Measurements from ENCODE around the gene PRRC1.
A peak's percentile ranks its signal among the peaks of the same experiment; 100 is the strongest.

Gene PRRC1

GRCh38 chr5:127599320-127599719, 81.9 kb downstream of the PRRC1 start:
- no peak for DNase-seq
- Histone ChIP-seq H3K27me3 (replicated peaks) (no peaks in the 10 kb centered on the region), H3K27ac (no peak overlapping the region), H3K36me3 (replicated peaks) (no peaks in the 10 kb centered on the region), H3K4me3 (ENCODE audit: low read depth, low read length) (no peak overlapping the region)
- TF ChIP-seq CTCF (IDR thresholded peaks at IDR 0.05; ENCODE audit: low read depth, low read length, missing control alignments) = no peak
- in situ Hi-C loops (cut with HindIII; ENCODE audit: low pct_ligation_motif_present, low sequenced_read_pairs) = no loop called here

- in situ Hi-C loops (cut with HindIII; ENCODE audit: low pct_ligation_motif_present, low sequenced_read_pairs) = no loop called here
- Histone ChIP-seq H3K36me3 (replicated peaks) (no peaks in the 10 kb centered on the region), H3K27me3 (replicated peaks) (no peaks in the 10 kb centered on the region), H3K4me3 (ENCODE audit: low read depth, low read length) (no peak overlapping the region), H3K27ac (no peak overlapping the region)
- TF ChIP-seq CTCF (IDR thresholded peaks at IDR 0.05; ENCODE audit: low read depth, low read length, missing control alignments) = no peak
- no peak for DNase-seq
Observed at GRCh38 chr5:127599847-127600246, 82.4 kb downstream of the PRRC1 start.

- in situ Hi-C loops (cut with HindIII; ENCODE audit: low pct_ligation_motif_present, low sequenced_read_pairs) = no loop called here
- Histone ChIP-seq H3K27me3 (replicated peaks) (no peaks in the 10 kb centered on the region), H3K4me3 (ENCODE audit: low read depth, low read length) (no peak overlapping the region), H3K36me3 (replicated peaks) (no peaks in the 10 kb centered on the region), H3K27ac (no peak overlapping the region)
- no peak for DNase-seq
- no peak for TF ChIP-seq CTCF (IDR thresholded peaks at IDR 0.05; ENCODE audit: low read depth, low read length, missing control alignments)
Observed at GRCh38 chr5:127601111-127601510, 83.7 kb downstream of the PRRC1 start.

GRCh38 chr5:127601601-127602000, 84.2 kb downstream of the PRRC1 start:
- no peak overlapping the region for H3K4me3 ChIP-seq (ENCODE audit: low read depth, low read length)
- no peak overlapping the region for H3K27ac ChIP-seq
- H3K36me3 ChIP-seq (replicated peaks) = no peaks in the 10 kb centered on the region
- no peak for DNase-seq
- in situ Hi-C loops (cut with HindIII; ENCODE audit: low pct_ligation_motif_present, low sequenced_read_pairs) = no loop called here
- H3K27me3 ChIP-seq (replicated peaks) = no peaks in the 10 kb centered on the region
- no peak for TF ChIP-seq CTCF (IDR thresholded peaks at IDR 0.05; ENCODE audit: low read depth, low read length, missing control alignments)

GRCh38 chr5:127602481-127602880, 85.0 kb downstream of the PRRC1 start:
- H3K36me3 ChIP-seq (replicated peaks) = no peaks in the 10 kb centered on the region
- H3K27me3 ChIP-seq (replicated peaks) = no peaks in the 10 kb centered on the region
- TF ChIP-seq CTCF (IDR thresholded peaks at IDR 0.05; ENCODE audit: low read depth, low read length, missing control alignments) = peak; percentile 26
- H3K4me3 ChIP-seq (ENCODE audit: low read depth, low read length) = no peak overlapping the region
- DNase-seq = no peak
- no peak overlapping the region for H3K27ac ChIP-seq
- in situ Hi-C loops (cut with HindIII; ENCODE audit: low pct_ligation_motif_present, low sequenced_read_pairs) = no loop called here

Data from brain microvascular endothelial cell (primary cell).